KG1 (cell line): ENCODE results near the gene TRIM63.

Experiments used
- DNase-seq: peaks from one replicate; lab custom pipeline; 2025; lab: John Stamatoyannopoulos, UW

TRIM63 gene

DNA sequence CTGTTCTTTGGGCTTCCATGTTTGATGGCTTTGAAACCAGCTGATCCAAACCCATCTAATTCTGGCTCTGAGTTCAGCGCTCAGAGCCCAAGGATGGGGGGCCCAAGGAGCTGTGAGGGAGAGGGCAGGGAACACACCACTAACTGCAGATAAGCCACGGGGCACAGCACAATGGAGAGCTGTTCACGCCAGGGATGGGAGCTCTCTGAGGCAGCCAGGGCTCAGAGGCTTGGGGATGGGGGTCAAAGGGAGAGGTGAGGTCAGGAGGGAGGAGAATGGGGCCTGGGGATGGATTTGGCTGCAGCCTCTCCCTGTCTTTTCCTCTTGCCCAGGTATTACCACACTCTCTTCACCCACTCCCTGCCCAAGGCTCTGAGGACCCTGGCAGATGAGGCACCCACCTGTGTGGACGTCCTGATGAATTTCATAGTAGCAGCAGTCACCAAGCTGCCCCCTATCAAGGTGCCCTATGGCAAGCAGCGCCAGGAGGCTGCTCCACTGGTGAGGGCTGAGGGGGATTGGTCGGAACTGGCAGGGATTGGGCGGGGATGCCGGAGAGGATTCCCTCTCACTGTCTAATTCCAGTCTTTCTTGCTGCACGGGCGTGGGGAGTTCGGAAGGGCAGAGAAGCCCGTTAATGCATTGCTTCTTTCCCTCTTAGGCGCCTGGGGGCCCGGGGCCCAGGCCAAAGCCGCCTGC lies 32.8 kb downstream of the TRIM63 start:
- DNase-seq: no peak

- no peak for DNase-seq
Observed at GRCh38 chr1:26032656-26033357, 34.6 kb downstream of the TRIM63 start.

DNA sequence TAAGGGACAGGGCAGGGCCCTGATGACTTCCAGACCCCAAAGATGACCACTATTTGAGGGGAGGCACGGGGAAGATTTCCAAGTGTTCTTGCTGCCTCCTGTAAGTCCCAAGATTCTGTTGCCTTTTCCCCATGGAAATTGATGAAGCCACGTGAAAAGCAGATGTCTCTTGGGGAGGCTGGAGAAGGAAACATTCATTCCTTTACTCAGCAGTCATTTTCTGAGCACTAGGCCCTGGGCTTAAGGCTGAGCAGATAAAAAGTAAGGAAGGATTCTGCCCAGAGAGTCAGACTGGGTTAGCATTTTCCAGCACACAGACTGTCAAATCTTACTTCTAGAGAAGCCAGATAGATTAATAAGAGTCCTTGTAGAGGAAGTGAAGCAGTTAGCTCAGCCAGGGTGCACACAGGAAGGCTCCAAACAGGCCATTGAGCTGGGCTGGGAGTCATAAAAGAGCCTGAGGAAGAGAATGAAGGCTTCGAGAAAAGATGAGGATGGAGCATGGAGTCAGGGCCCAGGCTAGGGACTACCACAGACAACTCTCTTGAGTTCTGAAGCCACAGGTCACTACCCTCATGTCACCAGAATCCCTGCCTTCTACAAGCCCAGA lies 35.7 kb downstream of the TRIM63 start:
- no peak for DNase-seq

- DNase-seq: no peak
Observed at GRCh38 chr1:26031196-26031595, 36.2 kb downstream of the TRIM63 start.

GRCh38 chr1:26029864-26030481 lies 37.5 kb downstream of the TRIM63 start:
- no peak for DNase-seq

GRCh38 chr1:26029054-26029863 lies 38.2 kb downstream of the TRIM63 start:
- no peak for DNase-seq

DNA sequence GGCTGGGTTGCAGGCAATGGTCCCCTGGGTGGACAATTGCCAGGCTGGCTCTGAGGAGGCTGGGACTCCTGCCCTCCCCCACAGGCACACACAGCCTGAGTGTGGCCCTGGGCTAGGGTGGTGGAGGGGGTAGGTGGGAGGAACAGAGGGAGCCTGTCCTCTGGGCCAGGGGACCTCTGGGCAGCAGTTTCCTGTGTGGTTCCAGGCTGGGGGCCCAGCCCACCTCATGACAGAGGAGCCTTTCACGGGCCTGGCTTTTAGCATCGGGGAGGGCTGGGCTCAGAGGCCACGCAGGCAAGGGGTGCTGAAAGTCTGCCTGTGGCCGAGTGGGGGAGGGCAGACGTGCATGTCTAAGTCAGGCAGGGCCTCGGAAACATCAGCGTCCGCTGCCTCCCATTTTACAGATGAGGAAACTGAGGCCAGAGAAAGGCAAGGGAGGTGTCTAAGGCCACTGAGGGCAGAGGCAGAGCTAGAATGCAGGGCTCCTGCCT lies 38.9 kb downstream of the TRIM63 start:
- no peak for DNase-seq

DNA sequence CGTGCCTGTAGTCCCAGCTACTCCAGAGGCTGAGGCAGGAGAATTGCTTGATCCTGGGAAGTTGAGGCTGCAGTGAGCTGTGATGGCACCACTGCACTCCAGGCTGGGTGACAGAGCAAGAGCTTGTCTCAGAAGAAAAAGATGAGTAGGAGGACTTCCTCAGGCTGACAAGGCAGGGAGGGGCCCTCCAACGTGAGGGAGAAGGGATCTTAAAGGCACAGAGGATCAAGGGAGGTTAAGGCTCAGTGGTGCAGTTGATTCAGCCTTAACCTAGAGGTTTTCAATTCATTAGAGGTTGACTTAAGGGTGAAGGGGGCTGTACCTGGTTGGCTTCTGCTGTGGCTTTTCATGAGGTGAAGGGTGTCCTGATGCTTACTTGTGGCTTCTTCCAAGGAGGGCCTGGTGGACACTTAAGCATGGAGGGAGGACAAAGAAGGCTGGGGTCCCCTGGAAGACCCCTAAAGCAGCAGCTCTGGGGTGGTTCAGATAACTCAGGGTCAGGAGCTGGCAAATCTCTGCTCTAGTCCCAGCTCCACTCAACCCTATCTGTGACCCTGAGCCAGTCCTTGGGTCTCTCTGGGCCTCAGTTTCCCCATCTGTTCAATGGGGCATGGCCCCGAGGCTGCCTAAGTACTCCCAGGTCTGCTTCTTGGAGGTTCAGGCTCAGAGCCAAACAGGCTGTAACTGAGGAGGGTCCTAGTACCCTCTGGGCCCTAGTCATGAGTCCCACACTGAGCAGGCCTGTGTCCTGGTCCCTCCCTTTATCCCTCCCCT lies 39.5 kb downstream of the TRIM63 start:
- no peak for DNase-seq

- DNase-seq: no peak
Observed at GRCh38 chr1:26025517-26025916, 41.9 kb downstream of the TRIM63 start.

DNA sequence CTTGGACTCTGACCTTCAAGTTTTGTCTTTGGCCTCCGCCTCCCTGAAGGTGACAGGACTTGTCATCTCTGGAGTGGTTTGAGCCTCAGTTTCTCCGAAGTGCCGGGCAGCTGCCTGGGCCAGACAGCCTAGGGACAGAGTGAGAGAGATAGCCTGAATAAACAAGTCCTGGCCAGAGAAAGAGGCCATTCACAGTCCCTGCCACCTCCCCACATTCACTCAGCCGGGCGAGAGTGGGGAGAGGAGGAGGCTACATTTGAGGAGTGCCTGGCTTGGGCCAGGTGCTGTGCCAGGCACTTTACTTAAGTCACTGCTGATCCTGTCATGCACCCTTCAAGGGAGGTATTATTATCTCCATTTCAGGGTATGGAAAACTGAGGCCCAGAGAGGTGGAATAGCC lies 42.4 kb downstream of the TRIM63 start:
- DNase-seq: no peak

GRCh38 chr1:26023826-26024225 lies 43.6 kb downstream of the TRIM63 start:
- no peak for DNase-seq

DNA sequence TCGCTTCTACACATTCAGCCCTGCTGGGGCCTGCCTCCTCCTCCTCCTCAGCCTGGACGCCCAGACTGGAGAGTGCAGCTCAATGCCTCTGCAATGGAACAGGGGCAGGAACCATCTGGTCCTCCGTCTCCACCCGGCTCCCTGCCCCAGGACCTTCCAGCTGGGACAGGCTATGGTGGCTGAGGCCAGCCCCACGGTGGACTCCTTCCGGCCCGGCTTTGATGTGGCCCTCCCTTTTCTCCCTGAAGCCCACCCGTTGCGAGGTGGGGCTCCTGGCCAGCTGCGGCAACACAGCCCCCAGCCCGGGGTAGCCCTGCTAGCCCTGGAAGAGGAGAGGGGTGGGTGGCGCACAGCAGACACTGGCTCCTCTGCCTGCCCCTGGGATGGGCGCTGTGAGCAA lies 44.4 kb downstream of the TRIM63 start:
- no peak for DNase-seq

- DNase-seq: no peak
Observed at GRCh38 chr1:26022404-26022779, 45.0 kb downstream of the TRIM63 start.

GRCh38 chr1:26021647-26022403 lies 45.6 kb downstream of the TRIM63 start, which contains the start of gene EXTL1:
Gene EXTL1, plus strand, starts transcription at chr1:26021775. Its CDS starts 872 bp downstream, at chr1:26022647.
- DNase-seq: no peak

GRCh38 chr1:26020941-26021646 lies 46.3 kb downstream of the TRIM63 start:
- DNase-seq: no peak

- no peak for DNase-seq
Observed at GRCh38 chr1:26020330-26020768, 47.1 kb downstream of the TRIM63 start.

GRCh38 chr1:26019641-26020315 lies 47.7 kb downstream of the TRIM63 start:
- no peak for DNase-seq

DNA sequence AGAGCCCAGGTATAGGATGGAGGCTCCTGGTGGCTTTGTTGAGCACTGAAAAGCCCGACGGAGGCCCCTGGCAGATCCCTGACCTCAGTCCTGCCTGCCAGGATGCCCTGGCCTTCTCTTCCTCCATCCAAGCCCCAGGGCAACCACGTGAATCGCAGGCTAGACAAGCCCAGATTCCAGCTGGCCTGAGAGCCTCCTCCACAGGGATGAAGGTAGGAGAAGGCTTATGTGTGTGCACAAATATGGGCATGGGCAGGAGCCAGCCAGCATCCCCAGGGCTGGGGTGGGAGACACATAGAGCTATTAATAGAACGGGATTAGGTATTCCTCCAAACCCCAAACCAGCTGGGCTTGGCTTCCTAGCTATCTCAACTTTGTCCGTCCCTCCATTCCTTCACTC lies 49.8 kb downstream of the TRIM63 start:
- DNase-seq: no peak

GRCh38 chr1:26016953-26017545 lies 50.4 kb downstream of the TRIM63 start:
- DNase-seq: no peak
